ENCODE data around the gene CRYBA2.

DNA sequence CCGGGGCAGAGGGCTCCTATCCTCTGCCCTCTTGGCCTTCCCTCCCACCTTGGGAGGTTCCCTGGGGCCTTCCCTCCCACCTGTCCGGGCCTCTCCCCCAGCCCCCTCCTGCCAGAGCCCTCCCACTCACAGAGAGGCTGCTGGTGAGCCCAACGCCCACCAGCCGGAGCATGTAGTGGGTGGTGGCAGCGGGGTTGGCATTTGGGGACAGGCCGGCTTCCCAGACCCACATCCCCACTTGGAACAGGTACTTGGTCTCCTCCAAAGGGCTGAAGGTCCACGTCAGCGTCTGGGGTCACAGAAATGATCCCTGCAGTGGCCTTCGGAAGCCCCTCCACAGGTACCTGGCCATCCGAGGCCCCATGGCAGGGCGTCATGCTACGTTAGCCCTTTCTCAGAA is 28.8 kb upstream of the CRYBA2 start:
- TF ChIP-seq, protein P1, sequence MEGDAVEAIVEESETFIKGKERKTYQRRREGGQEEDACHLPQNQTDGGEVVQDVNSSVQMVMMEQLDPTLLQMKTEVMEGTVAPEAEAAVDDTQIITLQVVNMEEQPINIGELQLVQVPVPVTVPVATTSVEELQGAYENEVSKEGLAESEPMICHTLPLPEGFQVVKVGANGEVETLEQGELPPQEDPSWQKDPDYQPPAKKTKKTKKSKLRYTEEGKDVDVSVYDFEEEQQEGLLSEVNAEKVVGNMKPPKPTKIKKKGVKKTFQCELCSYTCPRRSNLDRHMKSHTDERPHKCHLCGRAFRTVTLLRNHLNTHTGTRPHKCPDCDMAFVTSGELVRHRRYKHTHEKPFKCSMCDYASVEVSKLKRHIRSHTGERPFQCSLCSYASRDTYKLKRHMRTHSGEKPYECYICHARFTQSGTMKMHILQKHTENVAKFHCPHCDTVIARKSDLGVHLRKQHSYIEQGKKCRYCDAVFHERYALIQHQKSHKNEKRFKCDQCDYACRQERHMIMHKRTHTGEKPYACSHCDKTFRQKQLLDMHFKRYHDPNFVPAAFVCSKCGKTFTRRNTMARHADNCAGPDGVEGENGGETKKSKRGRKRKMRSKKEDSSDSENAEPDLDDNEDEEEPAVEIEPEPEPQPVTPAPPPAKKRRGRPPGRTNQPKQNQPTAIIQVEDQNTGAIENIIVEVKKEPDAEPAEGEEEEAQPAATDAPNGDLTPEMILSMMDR (IDR thresholded peaks at IDR 0.05), result no peak
- no peak for TF ChIP-seq EZH2phosphoT487 (IDR thresholded peaks at IDR 0.05)
- TF ChIP-seq EZH2 (IDR thresholded peaks at IDR 0.05), result no peak

Measured in neural progenitor cell (in vitro differentiated cells).